Raji (cell line): Measurements from ENCODE around the gene SHQ1.

Experiments used
- POLR2A ChIP-seq: IDR thresholded peaks from 2 replicates; pipeline ENCODE4 v1.6.1; 2011; ENCODE audit warnings: low read depth, low read length, control low read depth; ENCODE audit not compliant: insufficient read depth

Gene SHQ1

GRCh38 chr3:72725229-72725628 lies 123.0 kb downstream of the SHQ1 start:
- TF ChIP-seq POLR2A = no peak

- no peak for TF ChIP-seq POLR2A
Measured at GRCh38 chr3:72724070-72724469, 124.2 kb downstream of the SHQ1 start.

GRCh38 chr3:72722930-72723726 lies 125.1 kb downstream of the SHQ1 start:
- TF ChIP-seq POLR2A = no peak

GRCh38 chr3:72721683-72722381 lies 126.4 kb downstream of the SHQ1 start:
- no peak for TF ChIP-seq POLR2A

GRCh38 chr3:72720566-72720965 lies 127.7 kb downstream of the SHQ1 start:
- no peak for TF ChIP-seq POLR2A

- no peak for TF ChIP-seq POLR2A
Measured at GRCh38 chr3:72719137-72719536, 129.1 kb downstream of the SHQ1 start.

- no peak for TF ChIP-seq POLR2A
Measured at GRCh38 chr3:72708441-72708840, 139.8 kb downstream of the SHQ1 start.

DNA sequence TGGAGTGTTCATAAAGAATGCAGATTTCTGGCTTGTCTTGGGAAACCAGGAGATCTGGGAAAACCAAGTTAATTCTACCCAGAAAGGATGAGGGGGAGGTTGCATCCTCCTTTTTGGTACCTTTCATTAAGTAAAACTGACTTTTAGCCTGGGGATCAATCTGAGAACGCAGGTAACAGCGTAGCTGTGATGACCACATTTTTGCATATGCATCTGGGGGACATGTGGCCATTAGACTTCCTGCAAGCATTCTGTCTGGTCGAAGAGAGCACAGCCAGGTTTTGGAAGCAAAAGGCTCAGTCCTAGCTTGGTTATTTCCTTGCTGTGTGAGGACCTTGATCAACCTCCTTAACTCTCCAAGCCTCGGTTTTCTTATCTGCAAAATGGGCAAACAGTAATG lies 145.2 kb downstream of the SHQ1 start:
- no peak for TF ChIP-seq POLR2A

DNA sequence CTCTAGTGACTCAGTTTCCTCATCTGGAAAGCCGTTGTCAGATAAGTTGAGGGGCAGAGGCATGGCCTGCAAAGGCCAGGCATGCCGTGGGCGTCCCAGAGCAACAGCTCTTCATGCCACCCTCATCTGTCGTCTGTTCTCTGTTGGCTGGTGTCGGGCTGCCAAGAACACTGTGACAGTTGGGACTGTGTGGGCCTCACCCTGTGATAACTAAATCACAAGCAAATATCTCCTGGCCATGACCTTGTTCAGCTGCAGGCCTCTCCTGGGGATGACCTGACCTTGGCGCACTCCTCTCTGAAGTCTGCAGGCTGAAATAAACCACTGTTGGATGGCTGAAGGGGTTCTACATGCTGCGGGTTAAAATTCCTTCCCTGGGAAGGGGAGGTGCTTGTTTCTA lies 145.9 kb downstream of the SHQ1 start:
- no peak for TF ChIP-seq POLR2A

DNA sequence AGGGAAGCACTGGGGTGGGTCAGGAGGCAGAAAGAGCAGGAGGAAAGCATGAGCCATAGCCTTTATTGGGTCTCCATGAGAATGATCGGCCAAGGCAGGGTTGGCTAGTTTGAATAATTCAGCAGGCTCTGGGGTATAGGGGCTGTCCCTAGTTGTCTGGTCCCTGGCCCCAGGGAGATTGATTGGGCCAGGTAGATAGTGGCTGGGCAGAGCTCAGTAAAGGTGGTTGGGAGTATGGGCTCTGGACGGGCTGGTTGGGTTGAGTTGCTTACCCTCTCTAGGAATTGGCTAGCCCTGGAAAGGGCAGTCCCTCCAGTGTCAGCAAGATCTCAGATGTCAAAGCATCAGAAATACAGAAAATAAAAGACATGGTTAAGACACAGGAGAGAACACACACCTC lies 148.1 kb downstream of the SHQ1 start:
- TF ChIP-seq POLR2A = no peak

GRCh38 chr3:72699631-72700030 lies 148.6 kb downstream of the SHQ1 start:
- no peak for TF ChIP-seq POLR2A
